HG03060 (cell line): ENCODE results near the gene COL11A1.
"Not testable (repeated sequence)": the region's sequence is repeated elsewhere in the genome, so short reads cannot be mapped to it uniquely, and the experiment has no call there.

Experiments
- ATAC-seq: cut with Tn5 transposase; IDR thresholded peaks from one replicate; pipeline ENCODE4 v1.9.1; 2021; ENCODE audit warnings: low read depth, moderate number of reproducible peaks; ENCODE audit not compliant: unreplicated experiment

The COL11A1 gene

DNA sequence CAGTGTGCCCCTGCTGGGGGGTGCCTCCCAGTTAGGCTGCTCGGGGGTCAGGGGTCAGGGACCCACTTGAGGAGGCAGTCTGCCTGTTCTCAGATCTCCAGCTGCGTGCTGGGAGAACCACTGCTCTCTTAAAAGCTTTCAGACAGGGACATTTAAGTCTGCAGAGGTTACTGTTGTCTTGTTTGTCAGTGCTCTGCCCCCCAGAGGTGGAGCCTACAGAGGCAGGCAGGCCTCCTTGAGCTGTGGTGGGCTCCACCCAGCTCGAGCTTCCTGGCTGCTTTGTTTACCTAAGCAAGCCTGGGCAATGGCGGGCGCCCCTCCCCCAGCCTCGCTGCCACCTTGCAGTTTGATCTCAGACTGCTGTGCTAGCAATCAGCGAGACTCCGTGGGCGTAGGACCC is 175.0 kb downstream of the COL11A1 start:
- ATAC-seq, result not testable (repeated sequence)

DNA sequence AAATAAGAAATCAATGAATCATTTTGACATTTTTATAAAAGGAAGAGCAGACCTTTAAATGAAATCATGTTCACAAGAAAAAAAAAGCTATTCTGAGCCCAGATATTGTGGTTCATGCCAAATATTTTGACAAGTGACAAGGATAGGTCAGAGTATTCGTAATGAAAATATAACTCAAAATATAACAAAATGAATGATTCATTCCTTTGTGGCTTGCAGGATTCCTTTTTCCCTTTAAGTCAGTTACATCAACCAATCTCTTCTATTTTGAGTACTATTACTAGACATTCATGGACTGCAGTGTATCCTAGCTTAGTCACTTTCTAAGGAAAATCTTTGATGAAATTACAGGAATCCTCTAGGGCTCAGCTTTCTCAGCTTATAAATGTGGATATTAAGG is 188.7 kb downstream of the COL11A1 start:
- no peak for ATAC-seq

DNA sequence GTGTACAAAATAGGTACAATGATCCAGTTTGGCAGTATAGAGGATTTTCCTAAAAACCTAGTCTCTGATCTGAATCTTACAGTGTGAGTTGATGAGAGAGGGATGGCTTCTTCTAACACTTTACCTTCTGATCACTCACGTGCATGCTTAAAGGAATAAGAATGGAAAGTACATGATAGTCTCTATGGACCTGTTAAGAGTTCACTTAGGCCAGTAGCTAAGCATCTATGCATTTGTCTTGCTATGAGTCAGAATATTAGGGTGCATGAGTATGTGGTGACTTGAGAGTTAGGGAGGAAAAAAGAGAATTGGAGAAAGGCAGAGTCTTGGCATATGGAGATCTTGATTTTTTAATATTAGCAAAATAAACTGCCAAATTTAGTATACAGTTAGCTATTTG is 206.3 kb downstream of the COL11A1 start:
- no peak for ATAC-seq

DNA sequence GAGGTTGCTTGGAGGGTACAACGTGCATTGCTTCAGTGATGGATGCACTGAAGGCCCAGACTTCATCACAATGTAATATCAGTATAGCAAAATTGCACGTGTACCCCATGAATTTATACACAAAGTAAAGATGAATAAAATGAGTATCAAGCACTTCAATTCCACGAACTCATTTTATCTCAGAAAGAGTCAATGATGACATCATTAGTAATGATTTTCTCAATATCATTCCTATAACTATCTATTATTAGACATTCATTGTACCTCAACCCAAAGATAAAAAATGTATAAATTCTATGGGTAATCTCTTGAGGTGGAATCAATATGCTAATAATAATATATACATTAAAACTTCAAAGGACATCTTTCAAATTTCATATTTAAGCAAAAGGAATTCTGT is 208.4 kb downstream of the COL11A1 start:
- no peak for ATAC-seq

DNA sequence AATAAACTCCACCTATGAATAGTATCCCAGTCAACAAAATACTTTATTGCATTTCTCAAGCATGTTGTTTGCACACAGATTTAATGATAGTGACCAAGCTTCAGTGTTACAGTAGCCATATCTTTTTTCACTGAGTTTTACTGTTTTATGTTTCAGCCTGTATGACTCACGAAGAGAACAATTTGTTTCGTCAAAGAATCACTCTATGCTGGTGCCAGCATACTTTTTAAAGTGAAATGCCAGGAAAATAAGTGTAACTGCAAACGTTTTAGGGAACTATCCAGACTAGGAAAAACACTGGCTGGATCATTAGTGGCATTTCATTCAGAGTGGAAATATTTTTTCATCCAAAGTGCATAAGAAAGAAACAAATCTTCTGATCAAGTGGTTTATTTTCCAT is 210.8 kb downstream of the COL11A1 start:
- no peak for ATAC-seq

DNA sequence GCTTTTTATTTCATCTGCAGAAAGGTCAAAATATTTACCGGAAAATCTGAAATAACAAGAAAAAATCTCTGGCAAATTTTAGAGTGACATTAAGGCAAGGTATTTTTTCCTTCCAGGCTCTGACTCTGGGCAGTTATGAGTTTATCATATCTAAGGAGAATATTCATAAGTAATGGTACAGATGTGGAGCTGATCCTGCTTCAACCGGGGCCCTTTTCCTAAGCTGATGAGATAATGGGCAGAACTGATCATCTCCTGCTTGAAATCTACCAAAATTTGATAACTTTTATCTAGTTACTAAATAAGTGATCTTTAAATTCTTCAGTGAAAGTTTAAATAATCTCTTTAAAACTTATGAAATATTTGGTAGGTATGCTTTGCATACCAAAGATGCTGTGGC is 211.6 kb downstream of the COL11A1 start:
- ATAC-seq, result no peak

DNA sequence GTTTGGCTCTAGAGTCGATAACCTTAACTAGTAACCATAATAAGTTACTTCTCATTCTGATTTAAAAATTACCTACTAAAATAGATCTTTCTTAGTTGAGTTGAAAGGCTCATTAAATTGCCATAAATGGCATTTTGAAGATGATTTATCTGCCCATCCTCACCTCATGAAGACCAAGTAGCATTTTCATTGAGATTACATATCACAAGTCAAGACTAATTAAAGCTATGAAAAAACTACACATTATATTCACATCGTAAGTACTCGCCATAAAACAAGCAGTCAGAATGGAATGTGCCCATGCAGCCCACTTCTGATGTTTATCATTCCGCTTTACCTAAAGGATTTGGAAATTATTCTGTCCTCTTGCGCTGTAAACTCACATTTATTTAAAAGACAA is 212.0 kb downstream of the COL11A1 start:
- no peak for ATAC-seq

DNA sequence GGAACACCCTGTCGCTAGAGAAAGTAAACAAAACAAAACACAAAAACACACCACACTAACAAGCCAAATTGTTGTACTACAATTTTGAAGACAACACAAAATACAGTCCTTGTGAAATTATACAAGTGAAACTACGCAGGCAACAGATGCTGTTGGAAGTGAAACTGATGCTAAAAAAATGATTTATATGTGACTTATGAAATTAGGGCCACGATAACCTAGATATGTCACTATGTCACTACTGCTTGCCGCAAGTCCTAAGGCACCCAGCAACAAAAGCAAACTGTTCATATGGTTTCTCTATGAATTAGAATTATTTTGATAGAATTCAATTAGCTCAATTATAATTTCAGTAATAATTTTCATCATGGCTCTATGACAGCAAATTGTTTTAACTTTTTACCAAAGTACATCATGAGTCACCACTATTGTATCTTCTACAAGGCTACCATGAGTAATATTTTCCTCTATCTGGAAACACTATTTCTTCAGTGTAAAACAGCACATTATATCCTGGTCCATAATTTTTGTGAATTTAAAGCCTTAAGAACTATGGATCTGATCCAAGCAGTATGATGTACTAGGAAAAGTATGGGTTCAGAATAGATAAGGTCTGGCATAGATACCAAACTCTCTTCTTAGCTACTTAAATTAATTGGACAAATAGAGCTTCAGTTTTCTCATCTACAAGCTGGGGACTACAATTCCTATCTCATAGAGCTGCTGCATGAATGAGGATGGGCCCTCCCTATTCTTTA is 216.3 kb downstream of the COL11A1 start:
- no peak for ATAC-seq

DNA sequence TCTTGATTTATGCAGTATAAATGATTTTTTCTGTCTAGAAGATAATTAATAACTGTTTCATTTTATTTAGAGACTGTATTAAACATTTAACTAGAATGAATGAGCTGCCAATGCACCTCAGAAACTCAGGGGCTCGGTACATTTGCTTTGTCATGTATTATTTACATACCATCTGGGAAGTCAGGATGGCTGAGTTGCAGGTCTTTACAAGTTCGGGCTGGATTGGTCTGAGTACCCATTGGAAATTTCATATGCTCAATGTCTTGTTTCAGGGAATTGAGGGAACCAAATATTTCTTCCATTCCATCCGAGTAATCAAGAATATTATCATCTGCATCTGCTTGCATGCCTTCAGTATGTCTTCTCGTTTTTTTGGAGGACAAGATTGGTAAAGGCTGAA is 221.7 kb downstream of the COL11A1 start:
- no peak for ATAC-seq

DNA sequence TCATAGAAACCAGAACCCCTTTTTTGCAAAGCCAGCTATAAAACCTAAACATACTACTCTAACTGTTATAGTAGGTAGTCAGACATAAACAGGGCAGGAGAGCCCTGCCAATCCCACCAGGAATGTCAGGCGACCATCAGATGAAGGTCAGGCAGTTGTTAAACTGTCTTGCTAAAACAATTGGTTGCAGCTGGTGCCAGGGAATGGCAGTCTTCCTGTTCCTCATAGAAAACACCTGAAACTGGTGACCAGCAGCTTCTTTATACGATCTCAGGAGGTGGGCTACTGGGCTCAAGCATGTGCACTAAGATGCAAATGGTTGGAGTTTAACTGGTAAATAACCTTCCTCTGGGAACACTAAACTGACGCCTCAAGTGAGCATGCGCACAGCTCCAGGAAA is 224.1 kb downstream of the COL11A1 start:
- no peak for ATAC-seq

DNA sequence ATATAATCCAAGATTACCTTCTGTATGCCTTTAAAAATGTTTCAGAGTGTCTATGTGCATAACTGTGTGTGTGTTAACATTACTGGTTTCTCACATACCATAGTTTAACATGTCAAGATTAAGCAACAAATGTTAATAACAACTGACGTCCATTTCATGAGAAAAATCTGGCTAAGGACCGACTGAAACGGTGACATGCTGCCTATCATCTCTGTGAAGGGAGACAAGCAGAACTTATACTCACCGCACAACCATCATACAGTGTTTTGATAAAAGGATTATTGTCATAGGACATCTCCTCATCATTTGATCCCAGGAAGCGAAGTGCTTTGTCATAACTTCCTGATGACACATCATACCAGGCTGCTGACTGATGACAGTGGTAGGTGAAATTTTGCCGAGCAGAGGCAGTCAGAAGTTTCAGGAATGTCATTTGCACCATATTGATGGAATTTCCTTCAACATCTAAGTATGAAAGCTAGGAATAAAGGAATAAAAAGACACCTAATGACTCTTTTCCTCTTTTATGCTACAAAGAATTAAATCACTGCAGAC is 228.8 kb downstream of the COL11A1 start:
- no peak for ATAC-seq

DNA sequence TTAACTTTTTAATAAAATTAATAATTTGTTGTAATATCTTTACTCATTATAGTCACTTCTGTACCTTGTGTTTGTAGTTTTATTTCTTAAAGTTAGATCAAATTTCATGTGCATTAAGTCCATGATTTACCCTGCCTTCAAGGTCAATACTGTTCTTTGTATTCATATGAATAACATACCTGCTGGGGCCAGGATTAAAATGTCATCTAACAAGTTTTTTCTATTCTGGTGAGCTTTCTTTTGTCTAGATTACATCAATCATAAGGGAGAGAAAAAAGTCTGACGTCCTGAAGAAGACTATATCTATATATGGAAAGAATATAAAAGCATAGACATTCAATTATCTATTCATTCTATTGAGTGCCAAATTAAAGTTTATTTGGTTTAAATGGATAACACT is 232.6 kb downstream of the COL11A1 start:
- no peak for ATAC-seq

DNA sequence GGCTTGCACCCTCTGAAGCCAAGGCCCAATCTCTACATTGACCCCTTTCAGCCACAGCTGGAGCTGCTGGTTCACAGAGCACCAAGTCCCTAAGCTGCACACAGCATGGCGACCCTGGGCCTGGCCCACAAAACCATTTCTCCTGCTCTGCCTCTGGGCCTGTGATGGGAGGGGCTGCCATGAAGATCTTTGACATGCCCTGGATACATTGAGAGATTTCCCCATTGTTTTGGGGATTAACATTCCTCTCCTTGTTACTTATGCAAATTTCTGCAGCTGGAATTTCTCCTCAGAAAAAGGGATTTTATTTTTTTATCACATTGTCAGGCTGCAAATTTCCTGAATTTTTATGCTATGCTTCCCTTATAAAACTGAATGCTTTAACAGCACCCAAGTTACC is 235.8 kb downstream of the COL11A1 start:
- ATAC-seq, result no peak

DNA sequence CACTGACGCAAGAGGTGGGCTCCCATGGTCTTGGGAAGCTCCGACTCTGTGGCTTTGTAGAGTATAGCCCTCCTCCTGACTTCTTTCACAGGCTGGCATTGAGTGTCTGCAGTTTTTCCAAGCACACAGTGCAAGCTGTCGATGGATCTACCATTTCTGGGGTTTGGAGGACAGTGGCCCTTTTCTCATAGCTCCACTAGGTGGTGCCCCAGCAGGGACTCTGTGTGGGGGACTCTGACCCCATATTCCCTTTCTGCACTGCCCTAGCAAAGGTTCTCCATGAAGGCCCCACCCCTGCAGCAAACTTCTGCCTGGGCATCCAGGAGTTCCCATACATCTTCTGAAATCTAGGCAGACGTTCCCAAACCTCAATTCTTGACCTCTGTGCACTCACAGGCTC is 236.2 kb downstream of the COL11A1 start:
- ATAC-seq, result no peak

DNA sequence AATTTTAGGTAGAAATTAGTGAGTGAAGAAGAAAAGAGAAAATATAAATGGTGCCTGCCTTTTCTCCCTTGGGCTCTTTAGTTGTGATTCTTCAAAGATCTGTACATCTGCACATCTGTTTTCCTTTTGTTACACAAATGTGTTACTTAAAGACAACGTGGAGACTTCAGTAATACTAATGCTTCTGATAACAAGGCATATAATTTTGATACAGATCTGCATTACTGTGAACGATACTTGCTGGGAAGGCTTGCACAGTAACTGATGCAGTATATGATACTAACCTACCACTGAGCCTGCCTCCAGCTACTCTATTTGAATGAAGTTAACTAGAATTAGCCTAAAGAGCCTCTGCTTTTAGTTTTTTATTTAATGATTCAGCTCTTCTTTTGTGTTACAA is 244.6 kb downstream of the COL11A1 start:
- ATAC-seq, result no peak

DNA sequence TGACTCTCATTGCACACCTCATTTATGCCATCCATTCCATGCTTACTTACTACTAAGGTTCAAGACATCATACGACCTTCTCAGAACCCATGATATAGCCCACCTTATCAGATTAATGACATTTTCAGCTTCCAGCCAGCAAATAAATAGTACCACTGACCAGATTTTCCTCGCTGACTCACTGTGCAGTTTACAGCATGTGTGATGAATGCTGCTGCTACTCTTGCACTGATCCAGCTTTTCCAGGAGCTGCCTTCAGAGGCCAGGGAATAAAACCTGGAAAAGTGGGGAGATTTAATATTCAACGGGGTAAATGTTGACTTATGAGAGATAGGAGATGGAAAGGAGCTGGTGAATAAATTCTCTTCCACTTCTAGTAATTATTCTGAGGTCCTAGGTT is 247.1 kb downstream of the COL11A1 start:
- no peak for ATAC-seq

DNA sequence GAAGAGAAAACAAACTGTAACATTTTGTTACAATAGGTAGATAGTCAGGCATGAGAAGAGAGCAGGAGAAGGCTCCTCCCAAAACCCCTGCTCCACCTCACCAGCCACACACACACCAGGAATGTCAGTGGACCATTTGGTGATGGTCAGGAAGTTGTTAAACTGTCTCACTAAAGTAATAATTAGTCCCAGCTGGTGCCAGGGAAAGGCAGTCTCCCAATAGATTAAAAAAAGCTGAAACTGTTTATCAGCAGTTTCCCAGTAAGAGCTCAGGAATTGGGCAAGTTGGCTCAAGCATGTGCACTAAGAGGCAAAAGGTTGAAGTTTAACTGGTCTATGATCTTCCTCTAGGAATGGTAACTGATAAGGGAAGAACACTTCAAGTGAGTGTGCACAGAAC is 249.6 kb downstream of the COL11A1 start:
- ATAC-seq, result no peak

DNA sequence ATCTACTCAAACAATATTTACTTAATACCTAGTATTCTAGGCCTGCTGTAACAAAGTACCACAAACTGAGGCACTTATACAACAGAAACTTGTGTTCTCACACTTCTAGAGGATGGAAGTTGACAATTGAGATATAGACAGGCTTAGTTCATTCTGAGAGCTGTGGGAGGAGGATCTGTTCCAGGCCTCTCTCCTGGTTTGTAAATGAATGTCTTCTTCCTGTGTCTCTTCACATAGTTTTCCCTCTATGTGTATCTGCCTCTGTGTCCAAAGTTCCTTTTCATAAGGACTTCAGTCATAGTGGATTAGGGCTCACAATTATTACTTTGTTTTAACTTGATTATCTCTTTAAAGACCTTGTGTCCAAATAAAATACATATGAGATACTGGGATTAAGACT is 251.1 kb downstream of the COL11A1 start:
- ATAC-seq, result no peak

DNA sequence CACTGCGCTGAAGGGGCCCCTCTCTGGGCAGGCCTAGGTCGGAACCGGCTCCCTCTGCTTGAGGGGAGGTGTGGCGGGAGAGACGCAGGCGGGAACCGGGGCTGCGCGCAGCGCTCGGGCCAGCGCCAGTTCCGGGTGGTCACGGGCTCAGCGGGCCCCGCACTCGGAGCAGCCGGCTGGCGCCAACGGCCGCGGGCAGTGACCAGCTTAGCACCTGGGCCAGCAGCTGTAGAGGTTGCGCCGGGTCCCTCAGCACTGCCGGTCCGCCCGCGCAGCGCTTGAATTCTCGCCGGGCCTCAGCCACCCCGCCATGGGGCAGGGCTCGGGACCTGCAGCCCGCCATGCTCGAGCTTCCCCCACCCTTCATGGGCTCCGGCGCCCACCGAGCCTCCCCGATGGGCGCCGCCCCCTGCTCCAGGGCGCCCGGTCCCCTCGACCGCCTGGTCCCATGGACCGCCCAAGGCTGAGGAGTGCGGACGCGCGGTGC is 254.6 kb downstream of the COL11A1 start:
- no peak for ATAC-seq

DNA sequence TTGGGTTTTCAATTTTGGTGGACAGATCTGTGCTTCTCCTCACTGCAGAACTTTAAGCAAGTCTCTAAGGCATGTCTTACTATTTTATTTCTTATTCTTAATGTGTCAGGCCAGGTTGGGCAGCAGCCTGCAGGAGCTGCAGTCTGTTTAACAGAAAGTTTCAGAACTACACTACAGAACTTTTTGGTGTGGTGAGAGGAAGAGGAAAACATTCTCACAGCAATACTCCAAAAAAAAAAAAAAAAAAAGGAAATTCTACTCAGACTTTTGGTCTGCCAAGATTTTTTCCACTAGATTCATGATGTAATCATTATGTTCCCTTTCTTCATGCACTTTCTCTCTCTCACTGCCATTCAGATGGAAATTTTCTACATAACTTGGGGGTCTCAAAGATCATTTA is 255.2 kb downstream of the COL11A1 start:
- ATAC-seq, result no peak

DNA sequence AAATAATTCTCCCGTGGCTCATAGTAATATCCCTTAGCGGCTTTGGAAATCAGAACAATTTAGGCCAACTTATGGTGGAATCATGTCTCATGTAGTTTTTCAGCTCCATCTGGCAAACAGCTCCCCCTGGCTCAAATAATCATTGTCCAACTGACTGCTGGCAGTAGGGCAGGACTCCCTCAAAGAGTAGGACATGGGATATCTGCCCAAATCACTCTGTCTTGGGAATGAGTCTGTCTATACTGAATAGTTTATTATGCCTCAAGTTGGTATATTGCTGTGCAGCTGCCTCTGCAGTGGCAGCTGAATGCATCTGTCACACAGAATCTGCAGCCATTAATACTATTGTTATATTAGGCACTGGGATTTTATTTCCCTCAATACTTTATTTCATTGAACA is 255.7 kb downstream of the COL11A1 start:
- ATAC-seq, result no peak

DNA sequence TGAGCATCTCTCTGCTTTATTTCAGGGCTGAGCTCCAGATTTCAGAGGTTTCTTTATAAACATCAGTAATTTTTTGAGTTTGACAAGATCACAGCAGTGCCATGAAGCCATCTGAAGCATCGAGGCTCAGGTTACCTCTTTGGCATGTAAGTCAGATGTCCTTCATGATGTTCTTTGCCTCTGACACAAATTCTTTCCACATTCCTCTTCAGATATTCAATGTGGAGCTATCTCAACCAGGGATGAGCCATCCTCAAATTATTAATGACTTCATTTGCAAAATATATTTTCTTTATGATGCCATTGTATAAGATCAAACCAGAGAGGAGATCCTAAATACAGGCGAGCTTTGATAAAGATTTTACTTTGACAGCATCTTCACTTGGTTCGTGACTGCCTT is 256.7 kb downstream of the COL11A1 start:
- ATAC-seq, result no peak
